ENCODE results near the gene TUBA1C. TPM values are rescaled to one million over a fixed set of nuclear protein-coding genes. Genes with fewer than 3 reads are reported as not detected.
"Not testable (repeated sequence)": the region's sequence is repeated elsewhere in the genome, so short reads cannot be mapped to it uniquely, and the experiment has no call there.

The TUBA1C gene
- total RNA-seq, 2 donors from 2014 or later, result 49.7 to 66.7 TPM

DNA sequence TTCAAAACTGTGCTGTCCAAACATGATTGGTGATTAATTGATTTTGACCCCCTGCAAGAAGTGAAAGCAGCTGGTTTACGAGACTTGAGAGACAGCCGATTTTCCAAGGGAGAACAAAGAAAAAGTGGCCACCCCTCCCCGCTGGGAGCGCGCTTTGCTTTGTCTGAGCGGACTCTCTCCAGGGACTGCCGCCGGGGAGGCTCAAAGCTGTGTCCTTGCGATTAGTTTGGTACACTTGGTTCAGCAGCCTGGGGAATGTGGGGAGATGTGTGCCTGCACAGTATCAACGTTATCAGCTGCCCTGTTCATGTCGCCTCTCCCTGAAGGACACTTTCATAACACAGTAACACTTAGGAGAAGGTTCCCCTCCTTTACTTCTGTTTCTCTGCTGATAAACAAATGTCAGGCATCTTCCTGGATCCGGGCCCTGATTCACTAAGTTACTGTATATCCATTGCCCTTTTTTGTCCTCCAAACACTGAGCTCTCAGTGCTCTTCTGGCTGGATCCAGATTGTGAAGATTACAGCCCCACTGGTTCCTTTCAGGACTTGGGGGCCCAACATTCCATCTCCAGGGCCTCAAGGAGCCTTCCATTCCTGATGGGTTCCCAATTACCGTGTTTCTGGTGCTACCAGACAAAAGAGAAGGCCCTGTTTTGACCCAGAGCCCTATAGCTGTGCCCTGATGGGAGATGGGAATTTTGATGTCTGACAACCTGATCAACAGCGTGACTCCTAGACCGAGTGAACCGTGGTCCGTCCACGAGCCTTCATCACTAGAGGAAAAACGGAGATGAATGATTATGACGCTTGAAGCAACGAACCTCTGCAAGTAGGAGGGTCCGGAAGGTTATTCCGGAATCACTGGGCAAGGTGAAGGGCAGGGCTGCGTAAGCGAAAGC, 31.7 kb upstream of the TUBA1C start:
- H3K27ac Mint-ChIP-seq, result peak overlapping the region; percentile 49
- no peak for ATAC-seq

DNA sequence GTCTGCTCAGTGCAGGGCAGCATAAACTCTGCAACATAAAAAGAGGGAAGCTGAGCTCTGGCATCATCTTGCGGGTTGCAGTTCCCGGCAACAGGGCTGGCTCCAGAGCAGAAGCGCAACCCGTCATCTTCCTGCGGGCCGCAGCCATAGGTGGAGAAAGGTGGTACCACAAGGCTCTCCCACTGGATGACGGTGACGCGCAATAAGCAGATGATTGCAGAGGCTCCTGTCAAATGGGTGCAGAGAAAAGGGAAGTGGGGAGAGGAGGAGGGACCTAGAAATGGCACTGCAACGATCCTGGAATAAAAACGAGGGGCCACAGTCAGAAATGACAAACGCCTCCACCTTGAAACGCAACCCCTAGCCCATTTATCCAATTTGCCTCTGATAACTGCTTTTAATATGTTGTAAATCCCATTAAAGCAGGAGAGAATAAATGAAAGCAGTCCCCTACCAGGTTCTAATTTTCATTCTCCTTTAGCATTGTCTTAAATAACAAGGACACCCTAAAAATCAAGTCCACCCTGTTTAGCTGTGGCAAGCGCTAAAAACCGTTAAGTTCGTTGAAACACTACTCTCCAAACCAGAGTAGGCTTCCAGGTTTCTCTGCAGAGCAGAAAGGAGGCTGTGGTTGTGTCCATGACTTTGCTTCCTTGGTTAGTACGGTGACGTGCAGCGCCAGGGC, 30.9 kb upstream of the TUBA1C start:
- Mint-ChIP-seq H3K4me3 (peak overlapping the region; percentile 85), H3K27ac (no peak overlapping the region), H3K27me3 (no peaks in the 10 kb centered on the region), H3K4me1 (peaks cover 2% of the 10 kb centered on the region), H3K36me3 (ENCODE audit: low read depth) (no peaks in the 10 kb centered on the region)
- DNase-seq, result no peak
- ATAC-seq, result no peak
- H3K9me3 ChIP-seq (ENCODE audit: control insufficient read depth, low read length, poor library complexity, severe bottlenecking), result no peaks in the 10 kb centered on the region

More for the DNA sequence above, 31.7 kb upstream of the TUBA1C start:
- Mint-ChIP-seq H3K36me3 (ENCODE audit: low read depth) (no peaks in the 10 kb centered on the region), H3K4me3 (peak overlapping the region; percentile 57), H3K27me3 (no peaks in the 10 kb centered on the region), H3K4me1 (peaks cover 2% of the 10 kb centered on the region)
- no peaks in the 10 kb centered on the region for H3K9me3 ChIP-seq (ENCODE audit: control insufficient read depth, low read length, poor library complexity, severe bottlenecking)
- no peak for DNase-seq

DNA sequence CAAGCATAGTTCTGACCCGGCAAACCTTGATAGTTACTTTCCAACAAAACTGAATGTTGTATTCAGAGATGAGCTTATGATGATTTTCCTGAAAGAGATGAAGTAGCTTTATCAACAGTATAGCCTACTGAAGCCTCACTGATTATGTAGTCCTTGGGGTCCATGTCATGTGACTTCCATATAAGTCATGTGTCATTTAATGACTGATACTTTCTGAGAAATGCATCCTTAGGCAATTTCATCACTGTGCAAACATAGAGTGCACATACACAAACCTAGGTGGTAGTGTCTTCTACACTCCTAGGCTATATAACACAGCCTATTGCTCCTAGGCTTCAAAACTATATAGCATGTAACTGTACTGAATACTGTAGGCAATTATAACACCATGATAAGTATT, 28.5 kb upstream of the TUBA1C start:
- no peak overlapping the region for H3K4me3 Mint-ChIP-seq
- no peaks in the 10 kb centered on the region for H3K9me3 ChIP-seq (ENCODE audit: control insufficient read depth, low read length, poor library complexity, severe bottlenecking)
- H3K4me1 Mint-ChIP-seq, result peaks cover 2% of the 10 kb centered on the region
- no peaks in the 10 kb centered on the region for H3K36me3 Mint-ChIP-seq (ENCODE audit: low read depth)
- H3K27me3 Mint-ChIP-seq, result peaks cover 6% of the 10 kb centered on the region
- H3K27ac Mint-ChIP-seq, result no peak overlapping the region
- no peak for DNase-seq
- ATAC-seq, result no peak

DNA sequence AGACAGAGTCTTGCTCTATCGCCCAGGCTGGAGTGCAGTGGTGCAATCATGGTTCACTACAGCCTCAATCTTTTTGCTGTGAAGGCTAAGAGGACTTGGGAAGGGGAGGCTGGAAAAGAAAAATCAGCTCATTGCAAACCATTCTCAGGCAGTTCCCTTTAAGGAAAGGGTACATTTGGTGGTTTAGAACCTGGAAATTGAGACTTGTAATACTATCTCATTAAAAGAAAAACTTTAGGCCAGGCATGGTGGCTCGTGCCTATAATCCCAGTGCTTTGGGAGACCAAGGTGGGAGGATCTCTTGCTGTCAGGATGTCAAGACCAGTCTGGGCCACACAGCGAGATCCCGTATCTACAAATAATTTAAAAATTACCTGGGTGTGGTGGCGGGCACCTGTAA, 21.3 kb upstream of the TUBA1C start:
- DNase-seq (no peak), ATAC-seq (no peak)
- Mint-ChIP-seq H3K27me3 (peaks cover 7% of the 10 kb centered on the region), H3K36me3 (ENCODE audit: low read depth) (no peaks in the 10 kb centered on the region), H3K4me1 (no peaks in the 10 kb centered on the region), H3K27ac (no peak overlapping the region), H3K4me3 (no peak overlapping the region)
- no peaks in the 10 kb centered on the region for H3K9me3 ChIP-seq (ENCODE audit: control insufficient read depth, low read length, poor library complexity, severe bottlenecking)

DNA sequence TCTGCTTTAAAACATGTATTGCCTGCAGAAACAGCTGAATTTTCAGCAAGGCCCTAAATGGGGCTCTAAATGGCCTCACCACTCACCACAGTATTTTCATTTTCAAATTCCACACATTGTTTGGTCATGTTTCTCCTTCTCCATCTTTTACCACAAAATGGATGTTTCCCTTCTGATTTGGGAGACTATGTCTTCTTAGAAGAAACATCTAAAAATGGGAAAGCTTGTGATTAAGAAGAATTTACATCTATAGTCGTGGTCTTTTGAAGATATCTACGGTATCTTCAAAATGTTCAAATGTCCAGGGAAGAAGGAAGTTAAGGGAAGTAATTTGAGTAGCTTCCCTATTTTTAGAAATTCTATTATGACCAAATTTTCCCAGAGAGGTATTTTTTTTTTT, 20.7 kb upstream of the TUBA1C start:
- Mint-ChIP-seq H3K27me3 (peaks cover 7% of the 10 kb centered on the region), H3K36me3 (ENCODE audit: low read depth) (no peaks in the 10 kb centered on the region), H3K27ac (no peak overlapping the region), H3K4me1 (no peaks in the 10 kb centered on the region), H3K4me3 (no peak overlapping the region)
- ATAC-seq (no peak), DNase-seq (no peak)
- no peaks in the 10 kb centered on the region for H3K9me3 ChIP-seq (ENCODE audit: control insufficient read depth, low read length, poor library complexity, severe bottlenecking)

DNA sequence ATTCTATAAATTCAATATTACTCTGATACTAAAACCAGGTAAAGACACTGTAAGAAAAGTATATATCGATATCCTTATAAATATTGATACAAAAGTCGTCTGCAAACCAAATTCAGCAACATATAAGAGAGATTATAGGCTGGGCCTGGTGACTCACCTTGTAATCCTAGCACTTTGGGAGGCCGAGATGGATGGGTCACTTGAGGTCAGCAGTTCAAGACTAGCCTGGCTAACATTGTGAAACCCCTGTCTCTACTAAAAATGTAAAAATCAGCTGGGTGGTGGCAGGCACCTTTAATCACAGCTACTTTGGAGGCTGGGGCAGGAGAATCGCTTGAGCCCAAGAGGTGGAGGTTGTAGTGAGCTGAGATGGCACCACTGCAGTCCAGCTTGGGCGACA, 13.5 kb upstream of the TUBA1C start:
- H3K27me3 Mint-ChIP-seq, result no peaks in the 10 kb centered on the region
- H3K4me1 Mint-ChIP-seq, result no peaks in the 10 kb centered on the region
- no peaks in the 10 kb centered on the region for H3K9me3 ChIP-seq (ENCODE audit: control insufficient read depth, low read length, poor library complexity, severe bottlenecking)
- no peak for ATAC-seq
- no peak overlapping the region for H3K4me3 Mint-ChIP-seq
- H3K36me3 Mint-ChIP-seq (ENCODE audit: low read depth), result no peaks in the 10 kb centered on the region
- no peak overlapping the region for H3K27ac Mint-ChIP-seq
- no peak for DNase-seq

DNA sequence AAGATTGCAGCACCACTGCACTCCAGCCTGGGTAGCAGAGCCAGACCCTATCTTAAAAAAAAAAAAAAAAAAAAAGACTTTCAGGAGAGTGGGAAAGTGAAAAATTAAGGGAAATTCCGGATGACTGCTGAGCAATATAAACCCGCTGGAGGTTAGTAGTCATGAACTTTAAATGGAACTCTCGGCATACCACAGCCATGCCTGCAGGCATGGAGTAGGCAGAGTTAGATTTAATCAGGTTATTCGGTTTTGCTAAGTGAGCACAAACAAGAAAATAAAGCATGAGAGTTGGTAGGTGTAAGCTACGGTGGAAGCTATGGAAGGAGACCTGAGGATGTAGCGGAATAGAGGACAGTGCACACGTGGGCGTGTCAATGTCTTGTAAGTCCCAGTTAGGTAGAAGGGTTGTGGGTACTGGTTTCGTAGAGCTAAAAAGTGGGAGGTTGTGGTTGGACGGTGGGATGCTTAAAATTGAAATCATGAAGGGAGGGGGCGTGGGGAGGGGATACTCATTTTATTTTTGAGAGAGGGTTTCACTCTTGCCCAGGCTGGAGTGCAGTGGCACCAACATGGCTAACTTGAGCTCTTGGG, 11.8 kb upstream of the TUBA1C start:
- no peaks in the 10 kb centered on the region for H3K4me1 Mint-ChIP-seq
- H3K36me3 Mint-ChIP-seq (ENCODE audit: low read depth), result no peaks in the 10 kb centered on the region
- ATAC-seq (no peak), DNase-seq (no peak)
- H3K4me3 Mint-ChIP-seq, result no peak overlapping the region
- H3K27ac Mint-ChIP-seq, result no peak overlapping the region
- H3K9me3 ChIP-seq (ENCODE audit: control insufficient read depth, low read length, poor library complexity, severe bottlenecking), result no peaks in the 10 kb centered on the region
- H3K27me3 Mint-ChIP-seq, result no peaks in the 10 kb centered on the region

DNA sequence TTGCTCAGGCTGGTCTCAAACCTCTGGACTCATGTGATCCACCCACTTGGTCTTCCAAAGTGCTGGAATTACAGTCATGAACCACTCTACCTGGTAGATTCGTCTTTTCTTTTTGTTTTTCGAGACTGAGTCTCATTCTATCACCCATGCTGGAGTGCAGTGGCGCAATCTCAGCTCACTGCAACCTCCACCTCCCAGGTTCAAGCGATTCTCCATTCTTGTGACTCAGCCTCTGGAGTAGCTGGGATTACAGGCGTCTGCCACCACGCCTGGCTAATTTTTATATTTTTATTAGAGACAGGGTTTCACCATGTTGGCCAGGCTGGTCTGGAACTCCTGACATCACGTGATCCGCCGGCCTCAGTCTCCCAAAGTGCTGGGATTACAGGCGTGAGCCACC, 9.4 kb upstream of the TUBA1C start:
- DNase-seq; H3K36me3 Mint-ChIP-seq (ENCODE audit: low read depth); H3K9me3 ChIP-seq (ENCODE audit: control insufficient read depth, low read length, poor library complexity, severe bottlenecking); H3K27ac Mint-ChIP-seq; ATAC-seq; H3K4me1 Mint-ChIP-seq; H3K4me3 Mint-ChIP-seq; H3K27me3 Mint-ChIP-seq: not testable (repeated sequence)

DNA sequence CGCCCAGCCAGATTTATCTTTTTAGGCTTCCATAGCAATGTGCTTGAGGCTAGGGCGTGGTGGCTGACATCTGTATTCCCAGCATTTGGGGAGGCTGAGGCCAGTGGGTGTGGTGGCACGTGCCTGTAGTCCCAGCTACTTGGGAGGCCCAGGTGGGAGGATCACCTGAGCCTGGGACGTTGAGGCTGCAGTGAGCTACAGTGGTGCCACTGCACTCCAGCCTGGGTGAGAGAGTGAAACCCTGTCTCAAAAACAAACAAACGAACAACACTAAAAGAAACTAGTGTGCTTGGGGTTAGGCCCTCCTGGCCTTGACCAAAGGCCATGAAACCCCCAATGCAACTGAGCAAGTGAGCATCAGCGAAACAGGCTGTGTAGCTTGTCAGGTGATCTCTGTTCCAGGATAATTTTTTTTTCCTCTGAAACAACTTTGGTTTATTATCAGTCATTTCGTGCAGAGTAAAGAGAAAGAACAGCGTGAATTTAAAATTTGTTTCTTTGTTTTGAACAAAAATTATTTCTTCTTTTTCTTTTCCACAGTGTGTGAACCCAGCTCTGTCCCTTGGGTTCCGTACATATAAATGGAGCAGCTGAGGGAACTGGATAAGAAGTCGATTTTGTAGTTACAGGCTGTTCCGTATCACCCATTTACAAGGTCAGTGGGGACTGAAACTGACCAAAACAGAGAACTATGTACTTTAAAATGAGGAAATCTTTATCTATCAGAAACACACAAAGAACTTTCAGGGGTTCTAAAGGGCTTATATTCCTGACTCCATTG, 8.8 kb upstream of the TUBA1C start:
- DNase-seq, result no peak
- Mint-ChIP-seq H3K27ac (no peak overlapping the region), H3K36me3 (ENCODE audit: low read depth) (no peaks in the 10 kb centered on the region), H3K4me1 (peaks cover 2% of the 10 kb centered on the region), H3K27me3 (no peaks in the 10 kb centered on the region), H3K4me3 (no peak overlapping the region)
- no peak for ATAC-seq
- no peaks in the 10 kb centered on the region for H3K9me3 ChIP-seq (ENCODE audit: control insufficient read depth, low read length, poor library complexity, severe bottlenecking)

DNA sequence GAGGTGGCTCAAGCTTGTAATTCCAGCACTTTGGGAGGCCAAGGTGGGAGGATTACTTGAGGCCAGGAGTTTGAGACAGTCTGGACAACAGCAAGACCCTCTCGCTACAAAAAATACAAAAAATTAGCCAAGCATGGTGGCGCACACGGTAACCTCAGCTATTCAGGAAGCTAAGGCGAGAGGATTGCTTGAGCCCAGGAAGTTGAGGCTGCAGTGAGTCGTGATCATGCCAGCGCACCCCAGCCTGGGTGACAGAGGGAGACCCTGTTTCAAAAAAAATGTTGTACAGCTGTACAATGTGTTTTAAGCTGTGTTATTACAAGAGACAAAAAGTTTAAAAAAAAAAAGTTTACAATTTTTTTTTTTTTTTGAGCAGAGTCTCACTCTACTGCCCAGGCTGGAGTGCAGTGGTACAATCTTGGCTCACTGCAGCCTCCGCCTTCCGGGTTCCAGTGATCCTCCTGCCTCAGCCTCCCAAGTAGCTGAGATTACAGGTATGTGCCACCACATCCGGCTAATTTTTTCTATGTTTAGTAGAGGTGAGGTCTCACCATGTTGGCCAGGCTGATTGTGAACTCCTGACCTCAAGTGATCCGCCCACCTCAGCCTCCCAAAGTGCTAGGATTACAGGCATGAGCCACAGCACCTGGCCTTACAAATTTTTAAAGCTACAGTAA, 7.2 kb upstream of the TUBA1C start:
- H3K9me3 ChIP-seq (ENCODE audit: control insufficient read depth, low read length, poor library complexity, severe bottlenecking); H3K27me3 Mint-ChIP-seq; ATAC-seq; H3K4me1 Mint-ChIP-seq; H3K4me3 Mint-ChIP-seq; DNase-seq; H3K36me3 Mint-ChIP-seq (ENCODE audit: low read depth): not testable (repeated sequence)
- H3K27ac Mint-ChIP-seq, result peak overlapping the region; percentile 27

DNA sequence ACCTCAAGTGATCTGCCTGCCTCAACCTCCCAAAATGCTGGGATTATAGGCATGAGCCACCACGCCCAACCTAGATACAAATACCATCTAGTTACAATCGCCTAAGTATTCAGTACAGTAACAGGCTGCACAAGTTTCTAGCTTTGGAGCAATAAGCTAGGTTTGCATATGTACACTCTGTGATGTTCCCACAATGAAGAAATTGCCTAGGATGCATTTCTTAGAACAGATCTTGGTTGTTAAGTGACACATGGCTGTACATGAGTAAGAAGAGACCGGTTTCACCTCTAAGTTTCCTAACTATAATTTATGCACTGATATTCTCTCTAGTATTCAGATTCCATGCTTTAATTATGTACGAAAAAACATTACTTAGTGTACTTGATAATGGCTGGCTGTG, 5.4 kb upstream of the TUBA1C start:
- H3K4me1 Mint-ChIP-seq, result peaks cover 10% of the 10 kb centered on the region
- H3K27ac Mint-ChIP-seq, result no peak overlapping the region
- H3K4me3 Mint-ChIP-seq, result no peak overlapping the region
- DNase-seq, result no peak
- no peaks in the 10 kb centered on the region for H3K27me3 Mint-ChIP-seq
- H3K36me3 Mint-ChIP-seq (ENCODE audit: low read depth), result no peaks in the 10 kb centered on the region
- ATAC-seq, result no peak
- no peaks in the 10 kb centered on the region for H3K9me3 ChIP-seq (ENCODE audit: control insufficient read depth, low read length, poor library complexity, severe bottlenecking)

DNA sequence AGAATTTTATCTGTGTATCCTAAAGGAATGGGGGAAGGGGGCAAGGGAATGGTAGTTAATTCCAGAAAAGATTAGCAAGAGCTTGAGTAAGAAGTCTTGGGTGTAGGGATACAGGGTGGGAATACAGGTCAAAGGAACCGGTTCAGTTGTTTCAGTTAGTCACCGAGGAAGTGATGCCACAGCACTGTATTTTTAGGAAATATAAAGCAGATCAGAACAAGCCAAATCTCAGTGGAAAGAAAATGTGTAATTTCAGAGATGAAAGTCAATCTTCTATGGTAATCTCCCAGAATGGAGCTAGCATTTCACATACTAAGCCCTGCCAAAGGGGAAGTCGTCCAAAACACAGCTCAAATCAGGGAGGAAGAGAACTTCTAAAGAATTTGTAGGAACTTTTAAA, 4.7 kb upstream of the TUBA1C start:
- Mint-ChIP-seq H3K4me1 (peaks cover 10% of the 10 kb centered on the region), H3K27ac (no peak overlapping the region), H3K36me3 (ENCODE audit: low read depth) (no peaks in the 10 kb centered on the region), H3K4me3 (no peak overlapping the region), H3K27me3 (no peaks in the 10 kb centered on the region)
- DNase-seq, result no peak
- H3K9me3 ChIP-seq (ENCODE audit: control insufficient read depth, low read length, poor library complexity, severe bottlenecking), result no peaks in the 10 kb centered on the region
- no peak for ATAC-seq
